ENCODE measurements around the gene GCC2. TPM values are rescaled to one million over a fixed set of nuclear protein-coding genes. Genes with fewer than 3 reads are reported as not detected.
"Not testable (repeated sequence)": the region's sequence is repeated elsewhere in the genome, so short reads cannot be mapped to it uniquely, and the experiment has no call there.

GCC2 gene
- total and polyA plus RNA-seq, 7 donors: 4.8 to 24.0 (median 18.0) TPM

DNA sequence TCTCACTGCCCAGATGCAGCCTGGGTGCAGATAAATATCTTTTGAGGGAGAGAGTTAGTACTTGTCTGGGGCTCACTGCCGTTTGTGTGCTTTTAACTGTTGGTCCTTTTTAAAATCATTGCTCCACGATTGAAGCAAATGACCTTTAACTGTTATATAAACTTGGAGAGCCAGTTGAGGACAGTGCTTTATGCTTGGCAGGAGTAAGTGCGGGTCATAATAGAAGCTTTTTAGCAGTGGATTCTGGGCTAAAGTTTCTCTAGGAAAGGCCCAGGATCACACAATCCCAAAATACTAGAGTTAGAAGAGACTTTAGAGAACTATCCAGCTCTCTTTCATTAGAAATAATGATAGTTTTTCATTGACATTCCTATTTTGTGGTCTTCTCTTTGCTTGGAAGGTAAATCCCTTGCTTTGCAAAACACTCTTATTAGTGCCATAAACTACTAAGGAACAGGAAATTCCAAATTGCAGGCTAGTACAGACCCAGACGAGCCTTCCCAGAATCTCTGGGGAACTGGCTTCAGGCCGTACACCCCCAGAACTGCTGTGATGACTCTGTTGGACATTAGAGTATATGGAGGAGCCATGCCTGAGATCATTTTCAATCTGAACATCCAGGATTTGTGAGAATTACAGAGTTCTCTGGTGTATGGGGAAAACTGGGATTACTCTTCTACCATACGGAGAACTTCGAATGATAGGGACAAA is 104.4 kb downstream of the GCC2 start:
- intact Hi-C loops (cut with DNase I): no loop called here
- H3K27me3 ChIP-seq (ENCODE audit: insufficient read depth in 3 of 3, low read length in 2 of 3): no peaks in the 10 kb centered on the region
- 35 to 44% (median 40%) methylated on average over 7 of the region's 7 CpGs for WGBS, 3 donors
- no peak overlapping the region for H3K4me3 ChIP-seq
- no peaks in the 10 kb centered on the region for H3K9me3 ChIP-seq
- no peaks in the 10 kb centered on the region for H3K36me3 ChIP-seq (ENCODE audit: insufficient read depth in 1 of 2, low read depth in 1 of 2)
- DNase-seq: no peak
- peaks cover 44% of the 10 kb centered on the region for H3K4me1 ChIP-seq
- TF ChIP-seq, protein P1, sequence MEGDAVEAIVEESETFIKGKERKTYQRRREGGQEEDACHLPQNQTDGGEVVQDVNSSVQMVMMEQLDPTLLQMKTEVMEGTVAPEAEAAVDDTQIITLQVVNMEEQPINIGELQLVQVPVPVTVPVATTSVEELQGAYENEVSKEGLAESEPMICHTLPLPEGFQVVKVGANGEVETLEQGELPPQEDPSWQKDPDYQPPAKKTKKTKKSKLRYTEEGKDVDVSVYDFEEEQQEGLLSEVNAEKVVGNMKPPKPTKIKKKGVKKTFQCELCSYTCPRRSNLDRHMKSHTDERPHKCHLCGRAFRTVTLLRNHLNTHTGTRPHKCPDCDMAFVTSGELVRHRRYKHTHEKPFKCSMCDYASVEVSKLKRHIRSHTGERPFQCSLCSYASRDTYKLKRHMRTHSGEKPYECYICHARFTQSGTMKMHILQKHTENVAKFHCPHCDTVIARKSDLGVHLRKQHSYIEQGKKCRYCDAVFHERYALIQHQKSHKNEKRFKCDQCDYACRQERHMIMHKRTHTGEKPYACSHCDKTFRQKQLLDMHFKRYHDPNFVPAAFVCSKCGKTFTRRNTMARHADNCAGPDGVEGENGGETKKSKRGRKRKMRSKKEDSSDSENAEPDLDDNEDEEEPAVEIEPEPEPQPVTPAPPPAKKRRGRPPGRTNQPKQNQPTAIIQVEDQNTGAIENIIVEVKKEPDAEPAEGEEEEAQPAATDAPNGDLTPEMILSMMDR (IDR thresholded peaks at IDR 0.05): no peak
- ATAC-seq: peak in 2 of 4 donors; percentile 32 to 48
- peak overlapping the region; percentile 55 for H3K27ac ChIP-seq

DNA sequence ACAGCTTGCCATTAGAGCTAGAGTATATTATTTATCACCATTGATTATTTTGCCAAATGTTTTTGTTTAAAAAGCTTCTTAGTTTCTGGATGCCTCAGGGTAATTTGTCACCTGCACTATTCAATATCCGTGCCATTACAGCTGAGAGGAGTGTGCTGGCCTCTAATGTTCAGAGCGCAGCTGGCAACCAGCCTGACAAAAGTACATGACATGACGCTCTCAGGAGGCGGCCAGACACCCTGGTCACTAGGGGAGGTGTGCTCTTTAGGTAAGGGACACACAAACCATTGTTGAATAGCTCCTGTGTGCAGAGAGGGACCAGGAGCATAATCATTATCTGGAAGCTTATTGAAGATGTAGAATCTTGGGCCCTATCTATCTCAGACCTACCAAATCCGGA is 105.5 kb downstream of the GCC2 start:
- Histone ChIP-seq H3K27me3 (ENCODE audit: insufficient read depth in 3 of 3, low read length in 2 of 3) (no peaks in the 10 kb centered on the region), H3K4me1 (peaks cover 49% of the 10 kb centered on the region), H3K27ac (peak overlapping the region; percentile 55), H3K4me3 (no peak overlapping the region), H3K9me3 (no peaks in the 10 kb centered on the region), H3K36me3 (ENCODE audit: insufficient read depth in 1 of 2, low read depth in 1 of 2) (no peaks in the 10 kb centered on the region)
- peak in 1 of 2 donors; percentile 62 for DNase-seq
- intact Hi-C loops (cut with DNase I): no loop called here
- 36 to 58% (median 45%) methylated on average over 5 of the region's 5 CpGs for WGBS, 3 donors
- TF ChIP-seq, protein P1 (IDR thresholded peaks at IDR 0.05): no peak
- ATAC-seq: peak; percentile 67 to 85 (median 79)

DNA sequence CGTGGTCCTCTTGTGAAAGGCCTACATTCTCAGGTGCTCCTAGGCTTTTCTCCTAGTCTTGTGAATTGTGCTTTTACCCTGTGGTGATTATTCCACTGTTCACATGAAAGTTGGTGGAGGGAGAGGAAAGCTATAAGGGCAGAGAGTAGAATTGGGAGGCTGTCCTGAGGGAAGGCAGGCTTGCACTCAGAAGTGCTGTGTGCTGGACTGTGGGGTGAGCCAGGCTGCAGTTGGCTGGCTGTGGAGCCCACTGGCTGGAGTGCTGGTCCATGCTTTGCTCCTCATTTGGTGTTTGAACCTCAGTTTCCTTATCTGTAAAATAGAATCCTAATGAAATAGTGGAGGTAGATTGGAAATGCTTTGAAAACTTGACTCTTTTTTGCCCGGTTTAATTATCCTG is 106.6 kb downstream of the GCC2 start:
- Histone ChIP-seq H3K9me3 (no peaks in the 10 kb centered on the region), H3K36me3 (ENCODE audit: insufficient read depth in 1 of 2, low read depth in 1 of 2) (no peaks in the 10 kb centered on the region), H3K4me3 (no peak overlapping the region), H3K4me1 (peaks cover 58% of the 10 kb centered on the region), H3K27ac (peak overlapping the region; percentile 55), H3K27me3 (ENCODE audit: insufficient read depth in 3 of 3, low read length in 2 of 3) (no peaks in the 10 kb centered on the region)
- whole genome bisulfite sequencing, 3 donors: 93 to 96% (median 96%) methylated on average over 2 of the region's 2 CpGs
- peak in 1 of 4 donors; percentile 17 for ATAC-seq
- intact Hi-C loops (cut with DNase I): no loop called here
- DNase-seq: no peak
- TF ChIP-seq, protein P1 (IDR thresholded peaks at IDR 0.05): no peak

DNA sequence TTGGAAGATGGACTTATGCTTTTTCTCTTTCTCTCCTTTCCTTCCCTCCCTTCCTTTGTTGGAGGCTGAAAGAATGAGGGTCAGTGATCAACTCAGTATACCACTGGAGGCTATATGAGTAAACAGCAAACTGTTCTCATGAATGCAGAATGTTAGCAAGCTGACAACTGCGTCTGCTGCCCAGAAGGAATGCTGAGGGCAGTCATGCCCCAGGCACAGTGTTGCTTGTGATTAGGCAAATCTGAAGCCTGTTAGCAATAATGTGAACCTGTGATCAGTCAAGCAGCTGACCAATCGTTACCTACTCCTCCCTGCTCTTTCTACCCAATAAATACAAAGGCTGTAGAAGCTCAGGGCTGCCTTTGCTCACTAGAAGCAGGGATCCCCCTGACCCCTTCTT is 107.6 kb downstream of the GCC2 start:
- peak in 1 of 4 donors; percentile 8 for ATAC-seq
- H3K9me3 ChIP-seq; H3K27me3 ChIP-seq (ENCODE audit: insufficient read depth in 3 of 3, low read length in 2 of 3); H3K36me3 ChIP-seq (ENCODE audit: insufficient read depth in 1 of 2, low read depth in 1 of 2); H3K4me3 ChIP-seq; intact Hi-C loops (cut with DNase I); DNase-seq: not testable (repeated sequence)
- peaks cover 68% of the 10 kb centered on the region for H3K4me1 ChIP-seq
- 26 to 64% (median 50%) methylated on average over 2 of the region's 2 CpGs for WGBS, 3 donors
- peak overlapping the region; percentile 62 for H3K27ac ChIP-seq

Other genes starting within 250 kb of the GCC2 start
- gene SULT1C3, start 209.2 kb upstream of the GCC2 start, total RNA-seq: not detected
- gene SULT1C3, start 209.2 kb upstream of the GCC2 start, polyA plus RNA-seq: not detected
- gene SULT1C2, start 160.3 kb upstream of the GCC2 start, total RNA-seq: under 1 TPM in 2 of 4 donors, not detected in 2; 0.12 to 0.13 TPM
- not detected for gene SULT1C2, start 160.3 kb upstream of the GCC2 start, polyA plus RNA-seq
- 1 to 10 TPM in 2 of 4 donors, under 1 TPM in 2; 0.52 to 4.2 (median 0.92) TPM for gene SULT1C4, start 71.3 kb upstream of the GCC2 start, total RNA-seq
- gene SULT1C4, start 71.3 kb upstream of the GCC2 start, polyA plus RNA-seq: 1 to 10 TPM in 1 of 3 donors, under 1 TPM in 2; 0.96 to 1.4 (median 0.97) TPM
- 100 to 1,000 TPM in 3 of 4 donors, 10 to 100 TPM in 1; 55.1 to 219 (median 182) TPM for gene LIMS1, start 85.3 kb downstream of the GCC2 start, total RNA-seq
- gene LIMS1, start 85.3 kb downstream of the GCC2 start, polyA plus RNA-seq: 100 to 1,000 TPM in 1 of 3 donors, 10 to 100 TPM in 2; 50.5 to 287 (median 63.5) TPM